Caco-2 (cell line): ENCODE measurements around the gene BTBD9. TPM values are rescaled to one million over a fixed set of nuclear protein-coding genes. Genes with fewer than 3 reads are reported as not detected.

Experiments
- BruUV-seq: library from RNA; stranded (reverse); fragments of 400-500 nt; replicated peaks from 2 replicates; lab custom pipeline; 2021; lab: Mats Ljungman, UMichigan
- CTCF ChIA-PET: fragments of 300-600 bp; sonication (Branson Sonifier 250); formaldehyde crosslinking; loops from one replicate; lab custom pipeline; 2022; ENCODE audit warnings: antibody characterized with exemption; lab: Charles Lee
- POLR2A ChIA-PET: fragments of 300-600 bp; sonication (Branson Sonifier 250); formaldehyde crosslinking; loops from one replicate; lab custom pipeline; 2022; ENCODE audit warnings: antibody characterized with exemption; lab: Charles Lee
- DNase-seq, 2 experiments: peaks; one replicate each; pipeline versions ENCODE4 v3.0.0 to v3.0.0-alpha.2; 2020 to 2022
- H3K27me3 ChIP-seq: replicated peaks from 2 replicates; pipeline ENCODE4 v1.6.0; 2011; ENCODE audit warnings: low read length; ENCODE audit not compliant: control insufficient read depth, insufficient read depth
- H3K36me3 ChIP-seq: 2 replicates; pipeline ENCODE4 v1.5.1; 2011; ENCODE audit warnings: low read length; ENCODE audit not compliant: control insufficient read depth, insufficient read depth
- H3K4me1 ChIP-seq: fragments of 250-450 bp; sonication (Bioruptor Pico); 2 replicates; pipeline ENCODE4 v1.5.1; 2020; ENCODE audit warnings: mild to moderate bottlenecking
- H3K4me3 ChIP-seq: 2 replicates; pipeline ENCODE4 v1.5.1; 2011; ENCODE audit warnings: low read depth, mild to moderate bottlenecking, control low read depth, low read length
- H3K9me3 ChIP-seq: fragments of 250-450 bp; sonication (Bioruptor Pico); 2 replicates; pipeline ENCODE4 v1.5.1; 2020; ENCODE audit warnings: mild to moderate bottlenecking, moderate library complexity
- H3K27ac Mint-ChIP-seq: one replicate; pipeline ENCODE4 v1.8.0; 2022; ENCODE audit warnings: mixed read lengths; ENCODE audit not compliant: unreplicated experiment
- H3K27me3 Mint-ChIP-seq: one replicate; pipeline ENCODE4 v1.8.0; 2022; ENCODE audit warnings: mixed read lengths; ENCODE audit not compliant: insufficient read depth, unreplicated experiment
- H3K36me3 Mint-ChIP-seq: one replicate; pipeline ENCODE4 v1.8.0; 2022; ENCODE audit warnings: mild to moderate bottlenecking, mixed read lengths; ENCODE audit not compliant: insufficient read depth, unreplicated experiment
- H3K4me1 Mint-ChIP-seq: one replicate; pipeline ENCODE4 v1.8.0; 2022; ENCODE audit warnings: low read depth, mixed read lengths; ENCODE audit not compliant: unreplicated experiment
- H3K4me3 Mint-ChIP-seq: one replicate; pipeline ENCODE4 v1.8.0; 2022; ENCODE audit warnings: mild to moderate bottlenecking, moderate library complexity, mixed read lengths; ENCODE audit not compliant: unreplicated experiment
- H3K9me3 Mint-ChIP-seq: one replicate; pipeline ENCODE4 v1.8.0; 2022; ENCODE audit warnings: mixed read lengths; ENCODE audit not compliant: unreplicated experiment
- intact Hi-C: fragments of 100-400 bp; cut with micrococcal nuclease; formaldehyde crosslinking; loops from one replicate; pipeline ENCODE4 v1.10.0; 2022; ENCODE audit not compliant: unreplicated experiment
- total RNA-seq: library from RNA; stranded (reverse); gene quantifications from 2 replicates; pipeline ENCODE4 v1.2.3, GENCODE V29; 2022
- TF ChIP-seq, protein P1 (sequence below), 2 experiments: fragments of 200-600 bp in 1 of 2; IDR thresholded peaks; 1 replicate in 1 of 2; 2 replicates in 1 of 2; pipeline versions ENCODE4 v1.5.1 to v1.8.0; 2011 to 2022; ENCODE audit warnings: antibody characterized with exemption in 1 of 2, control low read depth in 1 of 2, inconsistent platforms in 1 of 2, low read depth in 1 of 2, low read length in 1 of 2, mild to moderate bottlenecking in 1 of 2, moderate library complexity in 1 of 2; ENCODE audit not compliant: insufficient read depth in 1 of 2, severe bottlenecking in 1 of 2, unreplicated experiment in 1 of 2

Gene BTBD9
- total RNA-seq, 1 experiment from 2014 or later, result 19.6 TPM

GRCh38 chr6:38198219-38198618 is 441.5 kb downstream of the BTBD9 start:
- Histone ChIP-seq H3K4me1 (no peaks in the 10 kb centered on the region), H3K9me3 (peaks cover 3% of the 10 kb centered on the region; the same call in 1 of the 2 replicates), H3K27me3 (no peaks in the 10 kb centered on the region), H3K36me3 (no peaks in the 10 kb centered on the region), H3K4me3 (no peak overlapping the region)
- Mint-ChIP-seq H3K27ac (no peak overlapping the region), H3K36me3 (peaks cover 4% of the 10 kb centered on the region), H3K4me1 (no peaks in the 10 kb centered on the region), H3K4me3 (no peak overlapping the region), H3K27me3 (no peaks in the 10 kb centered on the region), H3K9me3 (peaks cover 10% of the 10 kb centered on the region)
- POLR2A ChIA-PET, result no interaction called here
- no peak for DNase-seq
- BruUV-seq, result no TSS peak
- TF ChIP-seq, protein P1, sequence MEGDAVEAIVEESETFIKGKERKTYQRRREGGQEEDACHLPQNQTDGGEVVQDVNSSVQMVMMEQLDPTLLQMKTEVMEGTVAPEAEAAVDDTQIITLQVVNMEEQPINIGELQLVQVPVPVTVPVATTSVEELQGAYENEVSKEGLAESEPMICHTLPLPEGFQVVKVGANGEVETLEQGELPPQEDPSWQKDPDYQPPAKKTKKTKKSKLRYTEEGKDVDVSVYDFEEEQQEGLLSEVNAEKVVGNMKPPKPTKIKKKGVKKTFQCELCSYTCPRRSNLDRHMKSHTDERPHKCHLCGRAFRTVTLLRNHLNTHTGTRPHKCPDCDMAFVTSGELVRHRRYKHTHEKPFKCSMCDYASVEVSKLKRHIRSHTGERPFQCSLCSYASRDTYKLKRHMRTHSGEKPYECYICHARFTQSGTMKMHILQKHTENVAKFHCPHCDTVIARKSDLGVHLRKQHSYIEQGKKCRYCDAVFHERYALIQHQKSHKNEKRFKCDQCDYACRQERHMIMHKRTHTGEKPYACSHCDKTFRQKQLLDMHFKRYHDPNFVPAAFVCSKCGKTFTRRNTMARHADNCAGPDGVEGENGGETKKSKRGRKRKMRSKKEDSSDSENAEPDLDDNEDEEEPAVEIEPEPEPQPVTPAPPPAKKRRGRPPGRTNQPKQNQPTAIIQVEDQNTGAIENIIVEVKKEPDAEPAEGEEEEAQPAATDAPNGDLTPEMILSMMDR (IDR thresholded peaks at IDR 0.05; ENCODE audit: insufficient read depth in 1 of 2, low read depth in 1 of 2, low read length in 1 of 2, severe bottlenecking in 1 of 2, unreplicated experiment in 1 of 2), result peak in 1 of 2 experiments; percentile 2
- intact Hi-C loops, result no loop called here
- CTCF ChIA-PET, result interaction anchor here (0.6 kb wide), 1 partner anchor 92 kb away, joined by 3 read pairs; no protein-coding TSS in a partner anchor

DNA sequence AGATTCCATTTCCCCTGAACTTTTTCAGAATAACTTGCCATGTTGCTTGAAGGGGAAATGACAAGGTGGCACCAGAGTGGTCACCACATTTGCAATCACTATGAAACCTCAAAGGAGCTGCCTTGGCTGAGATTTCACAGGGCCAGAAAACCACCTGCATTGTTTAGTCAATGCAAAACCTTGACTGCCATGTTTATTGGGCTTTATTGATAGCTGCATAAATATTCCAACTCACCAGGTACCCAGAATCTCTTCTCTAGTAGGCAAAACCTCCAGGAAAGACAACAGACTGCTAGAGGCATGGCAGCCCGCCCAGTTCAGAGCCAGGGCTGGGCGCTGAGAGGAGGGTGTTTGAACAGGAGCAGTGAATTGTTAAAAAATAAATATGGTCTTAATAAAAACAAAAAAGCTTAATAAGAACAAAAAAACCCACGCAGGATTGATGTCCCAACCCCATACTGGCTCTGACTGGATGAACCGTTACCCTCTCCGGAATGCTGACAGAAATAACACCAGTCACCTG is 444.6 kb downstream of the BTBD9 start:
- POLR2A ChIA-PET, result no interaction called here
- H3K36me3 Mint-ChIP-seq, result no peaks in the 10 kb centered on the region
- Histone ChIP-seq H3K4me1 (no peaks in the 10 kb centered on the region), H3K36me3 (no peaks in the 10 kb centered on the region), H3K4me3 (no peak overlapping the region), H3K27me3 (no peaks in the 10 kb centered on the region), H3K9me3 (no peaks in the 10 kb centered on the region; the same call in 1 of the 2 replicates)
- TF ChIP-seq, protein P1 (IDR thresholded peaks at IDR 0.05; ENCODE audit: insufficient read depth in 1 of 2, low read depth in 1 of 2, low read length in 1 of 2, severe bottlenecking in 1 of 2, unreplicated experiment in 1 of 2), result no peak
- no peaks in the 10 kb centered on the region for H3K9me3 Mint-ChIP-seq
- DNase-seq, result no peak
- no peaks in the 10 kb centered on the region for H3K27me3 Mint-ChIP-seq
- intact Hi-C loops, result no loop called here
- CTCF ChIA-PET, result no interaction called here
- H3K27ac Mint-ChIP-seq, result no peak overlapping the region
- no peak overlapping the region for H3K4me3 Mint-ChIP-seq
- no TSS peak for BruUV-seq
- no peaks in the 10 kb centered on the region for H3K4me1 Mint-ChIP-seq

- H3K27me3 ChIP-seq, result no peaks in the 10 kb centered on the region
- H3K4me3 ChIP-seq, result no peak overlapping the region
- no peak for DNase-seq
- POLR2A ChIA-PET, result no interaction called here
- H3K4me1 ChIP-seq, result no peaks in the 10 kb centered on the region
- no peaks in the 10 kb centered on the region for H3K9me3 ChIP-seq
- Mint-ChIP-seq H3K27me3 (no peaks in the 10 kb centered on the region), H3K27ac (no peak overlapping the region), H3K36me3 (no peaks in the 10 kb centered on the region), H3K4me1 (no peaks in the 10 kb centered on the region), H3K9me3 (no peaks in the 10 kb centered on the region), H3K4me3 (no peak overlapping the region)
- BruUV-seq, result no TSS peak
- CTCF ChIA-PET, result no interaction called here
- no peaks in the 10 kb centered on the region for H3K36me3 ChIP-seq
- TF ChIP-seq, protein P1 (IDR thresholded peaks at IDR 0.05; ENCODE audit: insufficient read depth in 1 of 2, low read depth in 1 of 2, low read length in 1 of 2, severe bottlenecking in 1 of 2, unreplicated experiment in 1 of 2), result no peak
- intact Hi-C loops, result no loop called here
Measured at GRCh38 chr6:38194589-38194988, 445.1 kb downstream of the BTBD9 start.
